Measurements from ENCODE around the gene TNNI3. TPM values are rescaled to one million over a fixed set of nuclear protein-coding genes. Genes with fewer than 3 reads are reported as not detected.
"Not testable (repeated sequence)": the region's sequence is repeated elsewhere in the genome, so short reads cannot be mapped to it uniquely, and the experiment has no call there.

TNNI3 gene
- polyA plus RNA-seq, result 10 to 100 TPM in 1 of 4 donors, 1 to 10 TPM in 2, under 1 TPM in 1; 0.59 to 39.7 (median 1.5) TPM
- long read RNA-seq, donor 1, result 0 reads
- long read RNA-seq, donor 2, result 0 reads
- long read RNA-seq, donor 3, result 0 reads
- long read RNA-seq, donor 4, result 0 reads
- long read RNA-seq, donor 5, result 0 reads
- long read RNA-seq, donor 6, result 0 reads
- long read RNA-seq, donor 7, transcript TNNI3-202 (4 exons, 699 nt), result minor isoform, 85 of 2,738 reads
- long read RNA-seq, donor 7, transcript TNNI3-207 (5 exons, 669 nt), result minor isoform, 27 of 2,738 reads
- long read RNA-seq, donor 7, transcript TNNI3-208 (2 exons, 525 nt), result major isoform, 693 of 2,738 reads
- long read RNA-seq, donor 7, partial matches to known transcripts, result 1,456 of 2,738 reads
- long read RNA-seq, donor 7, other reads (novel, unspliced or antisense), result 477 of 2,738 reads
- long read RNA-seq, donor 8, partial matches to known transcripts, result 0 of 1 reads
- long read RNA-seq, donor 8, other reads (novel, unspliced or antisense), result 0 of 1 reads
- long read RNA-seq, donor 9, result 0 reads
- long read RNA-seq, donor 10, result 0 reads

GRCh38 chr19:55157064-55157908 is at the start of gene TNNI3:
TSS of gene TNNI3 (minus strand) at chr19:55157732. CDS start at chr19:55157589, 143 bp downstream.
- Histone ChIP-seq H3K36me3 (ENCODE audit: control insufficient read depth in 3 of 3, insufficient read depth in 2 of 3, low read depth in 1 of 3, low read length in 3 of 3) (no peaks in the 10 kb centered on the region), H3K9me3 (ENCODE audit: control insufficient read depth in 2 of 2, insufficient read depth in 1 of 2, low read depth in 1 of 2, low read length in 1 of 2) (no peaks in the 10 kb centered on the region), H3K4me3 (ENCODE audit: low read depth in 1 of 3, low read length in 3 of 3) (peak within 1 kb of the TSS in 1 of 3 donors; percentile 8), H3K27ac (ENCODE audit: low read depth in 1 of 3, low read length in 2 of 3) (no peak within 1 kb of the TSS), H3K4me1 (ENCODE audit: control insufficient read depth in 3 of 3, insufficient read depth in 2 of 3, low read depth in 1 of 3, low read length in 2 of 3) (peaks cover 0 to 9% (median 0%) of the 10 kb centered on the region in 3 donors), H3K27me3 (ENCODE audit: control insufficient read depth in 3 of 3, insufficient read depth in 3 of 3, low read length in 3 of 3) (peaks cover 0 to 57% (median 15%) of the 10 kb centered on the region in 3 donors)
- 24 to 40% (median 35%) methylated on average over 27 to 39 of the region's 39 CpGs for WGBS, 3 donors
- FAIRE-seq (no peak), DNase-seq (no peak)

- H3K27me3 ChIP-seq (ENCODE audit: control insufficient read depth in 3 of 3, insufficient read depth in 3 of 3, low read length in 3 of 3), result peaks cover 0 to 3% (median 0%) of the 10 kb centered on the region in 3 donors
- peak; percentile 96 to 99 for DNase-seq
- WGBS, 3 donors, result 4 to 25% (median 14%) methylated on average over 29 of the region's 29 CpGs
- FAIRE-seq, result no peak
- no peaks in the 10 kb centered on the region for H3K9me3 ChIP-seq (ENCODE audit: control insufficient read depth in 2 of 2, insufficient read depth in 1 of 2, low read depth in 1 of 2, low read length in 1 of 2)
- H3K36me3 ChIP-seq (ENCODE audit: control insufficient read depth in 3 of 3, insufficient read depth in 2 of 3, low read depth in 1 of 3, low read length in 3 of 3), result peaks cover 0 to 41% (median 6%) of the 10 kb centered on the region in 3 donors
- H3K27ac ChIP-seq (ENCODE audit: low read depth in 1 of 3, low read length in 2 of 3), result peak overlapping the region; percentile 94 to 98 (median 96)
- H3K4me1 ChIP-seq (ENCODE audit: control insufficient read depth in 3 of 3, insufficient read depth in 2 of 3, low read depth in 1 of 3, low read length in 2 of 3), result peaks cover 0 to 17% (median 0%) of the 10 kb centered on the region in 3 donors
- peak overlapping the region in 2 of 3 donors; percentile 54 to 68 for H3K4me3 ChIP-seq (ENCODE audit: low read depth in 1 of 3, low read length in 3 of 3)
Measured at GRCh38 chr19:55206664-55207500, 49.4 kb upstream of the TNNI3 start.

GRCh38 chr19:55202199-55202598 is 44.7 kb upstream of the TNNI3 start:
- H3K4me3 ChIP-seq (ENCODE audit: low read depth in 1 of 3, low read length in 3 of 3); H3K4me1 ChIP-seq (ENCODE audit: control insufficient read depth in 3 of 3, insufficient read depth in 2 of 3, low read depth in 1 of 3, low read length in 2 of 3); H3K9me3 ChIP-seq (ENCODE audit: control insufficient read depth in 2 of 2, insufficient read depth in 1 of 2, low read depth in 1 of 2, low read length in 1 of 2); FAIRE-seq; H3K27me3 ChIP-seq (ENCODE audit: control insufficient read depth in 3 of 3, insufficient read depth in 3 of 3, low read length in 3 of 3); H3K27ac ChIP-seq (ENCODE audit: low read depth in 1 of 3, low read length in 2 of 3): not testable (repeated sequence)
- peaks cover 0 to 77% (median 16%) of the 10 kb centered on the region in 3 donors for H3K36me3 ChIP-seq (ENCODE audit: control insufficient read depth in 3 of 3, insufficient read depth in 2 of 3, low read depth in 1 of 3, low read length in 3 of 3)
- 75 to 91% (median 76%) methylated on average over 10 of the region's 10 CpGs for WGBS, 3 donors
- peak in 1 of 2 donors; percentile 5 for DNase-seq

- Histone ChIP-seq H3K4me3 (ENCODE audit: low read depth in 1 of 3, low read length in 3 of 3) (no peak overlapping the region), H3K4me1 (ENCODE audit: control insufficient read depth in 3 of 3, insufficient read depth in 2 of 3, low read depth in 1 of 3, low read length in 2 of 3) (no peaks in the 10 kb centered on the region), H3K27ac (ENCODE audit: low read depth in 1 of 3, low read length in 2 of 3) (no peak overlapping the region), H3K27me3 (ENCODE audit: control insufficient read depth in 3 of 3, insufficient read depth in 3 of 3, low read length in 3 of 3) (no peaks in the 10 kb centered on the region), H3K36me3 (ENCODE audit: control insufficient read depth in 3 of 3, insufficient read depth in 2 of 3, low read depth in 1 of 3, low read length in 3 of 3) (peaks cover 0 to 83% (median 24%) of the 10 kb centered on the region in 3 donors), H3K9me3 (ENCODE audit: control insufficient read depth in 2 of 2, insufficient read depth in 1 of 2, low read depth in 1 of 2, low read length in 1 of 2) (no peaks in the 10 kb centered on the region)
- no peak for DNase-seq
- FAIRE-seq, result no peak
- WGBS, 3 donors, result 67 to 74% (median 71%) methylated on average over 5 of the region's 5 CpGs
Measured at GRCh38 chr19:55199620-55200204, 42.2 kb upstream of the TNNI3 start.

GRCh38 chr19:55198651-55199050 is 41.1 kb upstream of the TNNI3 start:
- WGBS, 3 donors, result 68 to 77% (median 71%) methylated on average over 5 of the region's 5 CpGs
- DNase-seq (no peak), FAIRE-seq (no peak)
- Histone ChIP-seq H3K27ac (ENCODE audit: low read depth in 1 of 3, low read length in 2 of 3) (no peak overlapping the region), H3K4me1 (ENCODE audit: control insufficient read depth in 3 of 3, insufficient read depth in 2 of 3, low read depth in 1 of 3, low read length in 2 of 3) (no peaks in the 10 kb centered on the region), H3K36me3 (ENCODE audit: control insufficient read depth in 3 of 3, insufficient read depth in 2 of 3, low read depth in 1 of 3, low read length in 3 of 3) (peaks cover 0 to 79% (median 23%) of the 10 kb centered on the region in 3 donors), H3K9me3 (ENCODE audit: control insufficient read depth in 2 of 2, insufficient read depth in 1 of 2, low read depth in 1 of 2, low read length in 1 of 2) (no peaks in the 10 kb centered on the region), H3K27me3 (ENCODE audit: control insufficient read depth in 3 of 3, insufficient read depth in 3 of 3, low read length in 3 of 3) (no peaks in the 10 kb centered on the region), H3K4me3 (ENCODE audit: low read depth in 1 of 3, low read length in 3 of 3) (no peak overlapping the region)

GRCh38 chr19:55197528-55197927 is 40.0 kb upstream of the TNNI3 start:
- no peaks in the 10 kb centered on the region for H3K27me3 ChIP-seq (ENCODE audit: control insufficient read depth in 3 of 3, insufficient read depth in 3 of 3, low read length in 3 of 3)
- FAIRE-seq, result no peak
- WGBS, 3 donors, result 62 to 80% (median 64%) methylated on average over 4 of the region's 4 CpGs

GRCh38 chr19:55196803-55197202 is 39.3 kb upstream of the TNNI3 start:
- no peak overlapping the region for H3K4me3 ChIP-seq (ENCODE audit: low read depth in 1 of 3, low read length in 3 of 3)
- no peaks in the 10 kb centered on the region for H3K4me1 ChIP-seq (ENCODE audit: control insufficient read depth in 3 of 3, insufficient read depth in 2 of 3, low read depth in 1 of 3, low read length in 2 of 3)
- FAIRE-seq (no peak), DNase-seq (no peak)
- no peaks in the 10 kb centered on the region for H3K27me3 ChIP-seq (ENCODE audit: control insufficient read depth in 3 of 3, insufficient read depth in 3 of 3, low read length in 3 of 3)
- H3K9me3 ChIP-seq (ENCODE audit: control insufficient read depth in 2 of 2, insufficient read depth in 1 of 2, low read depth in 1 of 2, low read length in 1 of 2), result no peaks in the 10 kb centered on the region
- 88 to 95% (median 92%) methylated on average over 10 of the region's 10 CpGs for WGBS, 3 donors
- no peak overlapping the region for H3K27ac ChIP-seq (ENCODE audit: low read depth in 1 of 3, low read length in 2 of 3)
- peaks cover 0 to 73% (median 23%) of the 10 kb centered on the region in 3 donors for H3K36me3 ChIP-seq (ENCODE audit: control insufficient read depth in 3 of 3, insufficient read depth in 2 of 3, low read depth in 1 of 3, low read length in 3 of 3)

More at GRCh38 chr19:55197528-55197927, 40.0 kb upstream of the TNNI3 start:
- peaks cover 0 to 78% (median 23%) of the 10 kb centered on the region in 3 donors for H3K36me3 ChIP-seq (ENCODE audit: control insufficient read depth in 3 of 3, insufficient read depth in 2 of 3, low read depth in 1 of 3, low read length in 3 of 3)
- no peak overlapping the region for H3K4me3 ChIP-seq (ENCODE audit: low read depth in 1 of 3, low read length in 3 of 3)
- no peaks in the 10 kb centered on the region for H3K4me1 ChIP-seq (ENCODE audit: control insufficient read depth in 3 of 3, insufficient read depth in 2 of 3, low read depth in 1 of 3, low read length in 2 of 3)
- H3K9me3 ChIP-seq (ENCODE audit: control insufficient read depth in 2 of 2, insufficient read depth in 1 of 2, low read depth in 1 of 2, low read length in 1 of 2), result no peaks in the 10 kb centered on the region
- no peak for DNase-seq
- H3K27ac ChIP-seq (ENCODE audit: low read depth in 1 of 3, low read length in 2 of 3), result no peak overlapping the region
